NCI-H2227 treated with DMSO at 0.1 percent for 48 hours (cell line): ENCODE measurements around the gene SAMD14.
A peak's percentile ranks its signal among the peaks of the same experiment; 100 is the strongest.

Source experiments
- DNase-seq: peaks from one replicate; lab custom pipeline; 2025; lab: John Stamatoyannopoulos, UW

SAMD14 gene

GRCh38 chr17:50132104-50132794 is 2.3 kb upstream of the SAMD14 start:
- DNase-seq = no peak

- DNase-seq = no peak
Observed at GRCh38 chr17:50130559-50131305, 772 bp upstream of the SAMD14 start.

GRCh38 chr17:50129353-50129727 is 620 bp downstream of the SAMD14 start:
- no peak for DNase-seq

DNA sequence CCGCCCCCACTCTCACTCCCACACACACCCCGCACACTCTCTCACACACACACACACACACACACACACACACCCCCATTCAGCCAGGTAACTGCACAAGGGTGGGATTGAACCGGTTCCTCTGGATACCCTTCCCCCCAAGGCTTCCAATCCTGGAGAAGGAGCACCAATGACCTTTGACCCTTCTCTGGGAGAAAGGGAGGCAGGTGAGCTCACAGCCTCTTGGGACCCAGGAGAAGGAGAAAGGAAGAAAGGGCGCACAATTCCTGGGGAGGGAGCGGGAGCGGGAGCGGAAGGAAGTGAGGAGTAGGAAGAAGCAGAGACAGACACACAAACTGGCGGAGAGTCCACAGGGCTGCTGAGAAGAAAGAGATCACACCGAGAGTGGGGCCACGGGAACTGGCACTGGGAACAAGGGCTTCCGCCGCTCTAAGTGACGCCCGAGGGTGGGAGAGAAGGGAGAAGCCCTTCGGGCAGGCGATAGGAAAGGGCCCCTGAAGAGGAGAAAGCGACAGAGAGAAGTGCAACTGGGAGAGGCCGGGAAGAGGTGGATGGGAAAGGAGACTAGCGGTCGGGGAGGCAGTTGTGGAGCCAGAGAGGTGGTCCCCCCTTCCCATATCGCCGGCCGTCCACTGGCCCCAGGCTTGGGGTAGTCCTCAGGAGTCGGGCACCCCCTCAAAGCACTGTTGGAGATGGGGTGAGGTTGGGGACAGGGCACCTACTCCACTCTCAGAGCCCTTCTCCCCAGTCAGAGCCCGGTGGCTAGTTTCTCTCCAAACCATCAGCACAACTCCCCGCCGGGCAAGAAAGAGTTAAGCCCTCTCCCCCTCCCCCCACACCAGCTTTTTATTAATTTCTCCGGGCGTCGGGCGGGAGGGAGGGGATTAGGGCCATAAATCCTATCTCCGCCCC is 1.3 kb downstream of the SAMD14 start:
- peak; percentile 63 for DNase-seq

DNA sequence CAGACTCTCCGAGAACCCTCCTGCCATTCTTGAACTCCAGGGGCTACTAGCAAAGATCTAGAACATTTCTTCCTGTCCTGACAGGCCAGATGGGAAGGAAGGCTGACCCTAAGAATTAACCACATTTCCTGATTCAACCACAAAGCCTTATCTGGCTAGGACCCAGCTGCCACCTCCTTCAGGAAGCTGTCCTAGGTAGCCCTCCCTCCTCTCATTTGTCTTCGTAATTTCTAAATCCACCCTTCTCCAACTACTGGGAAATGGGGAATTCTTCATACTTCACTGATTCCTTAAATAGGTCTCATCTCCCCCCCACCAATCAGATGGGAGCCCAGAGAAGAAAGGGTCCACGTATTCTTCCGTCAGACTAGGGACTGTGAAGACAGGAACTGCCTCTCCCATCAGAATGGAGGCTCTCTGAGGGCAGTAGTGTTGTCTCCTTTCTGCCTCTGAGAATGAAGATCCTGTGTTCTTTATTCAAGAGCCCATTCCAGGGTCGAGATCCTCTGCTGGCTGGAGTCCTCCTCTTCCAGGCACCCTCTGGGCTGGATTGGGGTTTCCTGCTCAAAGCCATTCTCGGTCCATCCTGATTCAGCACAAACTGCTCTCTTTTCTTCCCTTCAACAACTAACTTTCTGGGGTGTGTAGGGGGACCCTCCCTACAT is 2.1 kb downstream of the SAMD14 start:
- no peak for DNase-seq

DNA sequence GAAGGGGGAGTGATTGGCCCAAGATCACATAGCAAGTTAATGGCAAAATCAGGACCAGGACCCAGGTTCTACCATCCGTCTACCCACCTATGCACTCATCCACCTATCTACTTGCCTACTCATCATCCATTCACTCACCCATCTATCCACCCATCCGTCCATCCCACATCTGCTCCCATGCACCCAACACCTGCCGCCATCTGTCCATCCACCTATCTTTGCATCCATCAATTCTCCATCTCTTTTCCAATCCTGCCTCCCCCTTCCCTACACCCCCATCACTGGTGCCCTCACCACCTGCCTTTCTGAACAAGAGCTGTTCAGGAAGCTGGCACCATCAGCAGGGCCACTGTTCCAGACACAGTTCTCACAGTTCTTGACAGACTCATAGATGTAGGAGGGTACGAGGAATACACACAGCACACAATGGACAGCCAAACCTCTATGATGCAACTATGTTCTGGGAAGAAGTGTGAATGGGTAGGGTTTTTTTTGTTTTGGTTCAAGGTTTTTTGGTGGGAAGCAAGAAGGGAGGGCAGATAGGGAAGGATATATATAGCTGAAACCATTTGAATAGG is 4.5 kb downstream of the SAMD14 start:
- DNase-seq = no peak

- DNase-seq = peak; percentile 10
Observed at GRCh38 chr17:50123649-50124349, 6.2 kb downstream of the SAMD14 start.

DNA sequence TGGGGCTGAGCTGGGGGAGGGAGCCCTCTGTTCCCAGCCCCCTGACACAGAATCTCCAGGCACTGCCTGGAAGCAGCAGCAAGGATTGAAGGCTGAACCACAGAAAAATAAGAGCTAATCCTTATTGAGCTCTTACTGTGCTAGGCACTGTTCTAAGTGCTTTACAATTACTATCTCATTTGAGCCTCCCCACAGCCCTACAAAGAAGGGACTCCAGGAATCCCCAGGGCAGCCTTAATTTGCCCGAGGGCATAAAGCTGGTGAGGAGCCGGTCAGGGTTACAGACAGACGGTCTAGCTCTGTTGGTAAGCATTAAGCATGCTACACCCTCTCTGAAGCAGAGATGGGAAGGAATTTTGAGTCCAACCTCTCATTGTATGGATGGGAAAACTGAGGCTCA is 7.0 kb downstream of the SAMD14 start:
- DNase-seq = no peak

GRCh38 chr17:50120475-50121253 is 9.3 kb downstream of the SAMD14 start:
- DNase-seq = no peak

DNA sequence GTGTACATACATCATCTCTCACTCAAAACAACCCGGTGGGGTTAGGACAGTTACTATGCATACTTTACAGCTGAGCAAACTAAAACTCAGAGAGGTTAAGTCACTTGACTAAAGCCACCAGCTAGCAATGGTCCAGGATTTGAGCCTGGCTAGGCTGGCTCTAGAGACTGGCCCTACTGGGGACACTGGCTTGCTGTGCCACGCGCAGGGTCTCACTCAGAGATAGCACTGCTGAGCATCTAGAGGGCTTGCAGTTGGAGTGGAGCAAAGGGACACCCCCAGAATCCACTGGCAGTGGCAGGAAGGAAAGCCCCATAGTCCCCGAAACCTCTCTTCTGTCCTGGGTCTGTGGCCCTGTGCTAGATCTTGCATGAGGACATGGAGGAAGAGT is 11.1 kb downstream of the SAMD14 start:
- DNase-seq = no peak

DNA sequence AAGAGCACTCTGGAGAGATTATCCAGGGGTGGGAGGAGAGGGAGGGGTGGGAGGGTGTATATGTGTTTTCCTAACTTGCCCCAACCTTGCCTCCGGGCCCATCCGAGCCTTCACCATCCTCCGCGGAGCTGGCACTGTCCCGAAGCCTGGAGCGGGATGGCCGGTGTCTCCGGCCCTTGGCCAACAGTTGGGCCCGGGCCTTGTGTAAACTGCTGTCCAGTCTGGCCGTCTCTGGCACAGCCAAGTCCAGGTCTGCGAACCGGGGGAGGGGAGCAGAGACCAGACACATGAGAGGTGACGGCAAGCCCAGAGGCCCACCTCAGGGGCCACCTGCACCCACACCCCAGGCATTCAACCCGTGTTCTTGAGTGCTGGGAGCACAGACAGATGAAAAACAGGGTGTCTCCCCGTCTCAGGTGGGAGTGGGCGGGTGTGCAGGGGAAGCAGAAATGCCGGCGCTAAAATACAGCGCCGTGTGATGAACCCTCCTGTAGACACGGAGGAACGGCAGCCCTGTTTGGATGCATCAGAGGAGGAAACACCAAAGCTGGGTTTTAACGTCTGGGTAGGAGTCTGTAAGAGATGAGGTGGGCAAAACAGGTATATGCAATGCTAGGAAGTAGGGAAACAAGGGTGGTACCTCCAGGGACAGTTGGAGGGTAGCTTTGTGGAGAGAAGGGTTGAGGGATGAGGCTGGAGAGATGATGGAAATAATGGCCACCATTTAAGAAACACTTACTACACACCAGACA is 11.7 kb downstream of the SAMD14 start:
- no peak for DNase-seq

- DNase-seq = no peak
Observed at GRCh38 chr17:50117202-50118051, 12.5 kb downstream of the SAMD14 start.

DNA sequence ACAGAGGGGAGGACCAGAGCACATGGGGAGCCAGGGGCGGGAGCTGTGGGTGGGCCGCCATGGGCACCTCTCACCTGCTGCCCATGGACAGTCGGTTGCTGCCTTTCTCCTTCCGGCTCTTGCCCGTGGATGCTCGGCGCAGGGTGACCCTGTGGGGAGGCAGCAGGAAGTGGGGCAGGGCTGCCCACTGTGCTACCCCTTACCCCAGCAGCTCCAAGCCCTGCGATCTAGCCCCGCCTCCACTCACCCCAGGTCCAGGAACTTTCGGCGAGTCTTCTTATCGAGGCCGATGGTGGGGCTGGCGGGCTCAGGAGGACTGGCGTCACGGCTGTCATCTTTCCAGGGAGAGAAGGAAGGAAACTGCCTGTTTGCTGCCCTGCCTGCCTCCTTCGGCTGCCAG is 14.2 kb downstream of the SAMD14 start:
- no peak for DNase-seq

DNA sequence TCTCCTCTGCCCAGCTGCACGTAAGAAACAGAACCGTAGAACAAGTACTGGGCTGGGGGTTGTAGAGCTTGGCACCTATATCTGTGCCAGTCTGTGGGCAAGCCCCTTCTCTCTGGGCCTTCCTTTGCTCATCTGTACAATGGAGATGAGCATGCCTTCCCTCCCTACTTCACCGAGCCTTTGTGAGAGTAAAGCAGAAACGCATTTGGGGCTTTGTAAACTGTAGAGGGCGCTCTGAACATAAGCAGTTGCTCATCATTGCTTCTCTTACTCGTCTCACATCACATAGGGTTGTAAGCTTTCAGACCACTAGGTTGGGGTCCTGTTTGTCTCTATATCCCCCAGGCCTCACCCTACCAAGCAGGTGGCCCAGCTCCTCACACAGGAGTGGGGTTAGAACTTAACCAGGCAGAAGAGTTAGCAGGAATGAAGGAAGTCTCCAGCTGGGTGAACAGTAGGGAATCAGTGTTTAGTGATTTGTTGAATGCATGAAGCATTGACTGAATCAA is 15.1 kb downstream of the SAMD14 start:
- DNase-seq = peak; percentile 41

DNA sequence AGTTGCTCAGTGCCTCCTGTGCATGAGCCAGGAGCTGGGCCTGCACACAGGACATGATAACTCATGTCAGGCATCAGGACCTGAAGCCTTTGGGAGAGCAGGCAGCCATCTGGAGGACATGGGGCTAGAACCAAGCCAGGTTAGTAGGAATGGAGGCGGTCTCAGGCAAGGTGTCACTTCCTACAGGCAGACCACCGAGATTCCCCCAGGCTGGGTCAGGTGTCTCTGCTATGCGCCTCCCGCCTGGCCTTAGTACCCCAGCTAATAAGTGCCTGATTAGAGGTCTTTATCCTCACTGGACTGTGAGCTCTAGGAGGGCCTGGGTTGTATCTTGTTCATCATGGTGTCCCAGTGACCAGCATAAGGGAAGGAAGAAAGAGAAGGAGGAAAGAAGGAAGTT is 15.6 kb downstream of the SAMD14 start:
- no peak for DNase-seq

DNA sequence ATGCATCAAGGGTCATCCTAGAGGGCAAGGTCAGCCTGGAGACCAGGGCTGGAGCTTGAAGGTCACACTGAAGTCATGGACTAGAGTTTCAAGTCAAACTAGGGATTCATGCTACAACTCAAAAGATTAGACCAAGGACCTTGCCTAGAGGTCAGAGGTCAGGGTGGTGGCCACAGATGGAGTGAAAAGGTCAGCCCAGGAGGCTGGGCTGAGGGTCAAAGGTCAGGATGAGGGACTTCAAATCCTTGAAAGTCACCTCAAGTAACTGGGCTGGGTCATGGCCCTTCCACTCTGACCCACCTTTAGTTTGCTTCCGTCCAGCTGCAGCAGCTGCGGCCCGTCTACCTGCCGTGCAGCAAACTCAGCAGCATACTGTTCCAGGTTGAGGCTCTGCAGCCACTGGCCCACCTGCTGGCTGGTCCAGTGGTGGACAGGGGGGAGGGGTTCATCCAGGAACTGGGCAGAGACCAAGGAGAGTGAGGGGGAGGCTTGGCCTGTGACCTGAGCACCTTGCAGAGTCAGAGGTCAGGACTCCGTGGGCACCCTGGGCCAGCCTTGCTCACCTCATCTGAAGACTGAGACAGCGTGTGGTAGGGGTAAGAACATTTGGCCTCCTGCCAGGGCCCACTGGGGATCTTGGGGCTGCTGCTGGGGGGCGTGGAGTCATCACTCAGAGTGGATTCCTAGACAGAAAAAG is 16.2 kb downstream of the SAMD14 start:
- DNase-seq = no peak

DNA sequence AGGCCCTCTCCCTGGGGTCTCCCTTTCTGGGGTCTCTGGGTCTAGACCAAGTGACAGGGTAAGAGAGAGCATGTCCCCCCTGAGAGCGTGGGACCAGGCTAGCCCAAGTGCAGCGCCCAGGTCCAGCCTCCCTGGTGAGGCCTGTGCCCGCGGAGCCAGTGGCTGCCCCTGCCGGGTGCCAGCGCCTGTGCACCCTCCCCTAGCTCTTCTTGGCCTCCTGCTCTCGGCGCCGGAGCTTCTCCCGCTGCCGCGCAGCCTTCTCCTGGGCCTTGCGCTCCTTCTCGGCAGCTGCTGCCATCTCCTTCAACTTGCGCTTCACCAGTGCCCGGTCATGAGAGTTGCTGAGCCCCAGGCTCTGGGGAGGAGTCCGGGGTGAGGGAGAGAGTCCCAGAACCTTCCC is 17.3 kb downstream of the SAMD14 start:
- no peak for DNase-seq
